GM04503 (cell line): ENCODE measurements around the gene SERINC5.
"Not testable (repeated sequence)": the region's sequence is repeated elsewhere in the genome, so short reads cannot be mapped to it uniquely, and the experiment has no call there.

Experiments
- DNase-seq: peaks from one replicate; pipeline ENCODE4 v3.0.0-alpha.2; 2012; ENCODE audit warnings: low read depth

SERINC5 gene

GRCh38 chr5:80195837-80196400 lies 59.9 kb downstream of the SERINC5 start:
- DNase-seq = no peak

DNA sequence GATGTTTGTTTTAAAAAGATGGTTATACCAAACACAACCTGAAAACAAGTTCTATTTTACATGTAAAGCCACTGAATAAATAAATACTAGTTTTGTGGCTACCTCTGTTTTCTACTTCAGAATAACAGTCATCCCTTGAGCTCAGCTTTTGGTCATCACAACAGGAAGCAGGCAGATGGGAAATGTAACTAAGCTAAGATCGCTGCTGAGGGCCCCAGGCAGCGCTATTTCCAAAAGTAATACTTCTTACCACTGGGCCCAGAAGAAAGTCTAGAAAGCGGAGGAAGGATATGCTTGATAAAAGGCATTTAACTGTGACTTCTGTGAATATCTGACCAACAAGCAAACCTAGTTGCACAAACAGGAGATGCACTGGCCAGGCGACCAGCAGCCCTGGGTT lies 61.4 kb downstream of the SERINC5 start:
- DNase-seq = no peak

- no peak for DNase-seq
These were observed 62.4 kb downstream of the SERINC5 start for GRCh38 chr5:80193401-80193800.

GRCh38 chr5:80192507-80193241 lies 63.2 kb downstream of the SERINC5 start:
- no peak for DNase-seq

DNA sequence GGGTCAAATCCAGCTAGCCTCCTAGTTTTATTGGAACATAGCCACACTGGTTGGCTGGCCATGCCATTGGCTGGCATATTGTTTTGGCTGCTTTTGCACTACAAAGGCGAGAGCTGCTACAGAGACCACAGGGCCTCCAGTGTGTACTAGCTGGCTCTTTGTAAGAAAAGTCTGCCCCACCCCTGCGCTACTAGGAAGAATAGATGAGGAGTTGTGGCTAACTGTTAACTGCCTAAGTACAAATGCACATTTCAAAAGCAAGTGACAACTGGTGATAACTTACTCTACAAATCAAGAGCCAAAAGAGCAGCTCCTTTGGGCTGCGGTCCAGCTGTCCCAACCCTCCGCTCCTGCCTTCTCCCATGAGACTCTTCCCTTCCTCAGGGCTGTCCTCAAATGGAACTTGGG lies 63.9 kb downstream of the SERINC5 start:
- no peak for DNase-seq

DNA sequence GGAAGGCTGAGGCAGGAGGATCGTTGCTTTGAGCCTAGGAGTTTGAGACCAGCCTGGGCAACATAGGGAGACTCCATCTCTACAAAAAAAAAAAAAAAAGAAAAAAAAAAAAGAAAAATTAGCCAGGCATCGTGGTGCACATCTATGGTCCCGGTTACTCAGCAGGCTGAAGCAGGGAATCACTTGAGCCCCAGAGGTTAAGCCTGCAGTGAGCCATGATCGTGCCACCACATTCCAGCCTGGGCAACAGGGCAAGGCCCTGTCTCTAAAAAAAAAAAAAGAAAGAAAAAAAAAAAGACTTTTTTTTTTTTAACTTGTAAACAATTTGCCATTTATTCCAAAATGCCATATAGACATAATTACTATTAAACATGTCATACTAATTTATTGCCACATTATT lies 64.5 kb downstream of the SERINC5 start:
- no peak for DNase-seq

GRCh38 chr5:80190960-80191359 lies 64.9 kb downstream of the SERINC5 start:
- no peak for DNase-seq

DNA sequence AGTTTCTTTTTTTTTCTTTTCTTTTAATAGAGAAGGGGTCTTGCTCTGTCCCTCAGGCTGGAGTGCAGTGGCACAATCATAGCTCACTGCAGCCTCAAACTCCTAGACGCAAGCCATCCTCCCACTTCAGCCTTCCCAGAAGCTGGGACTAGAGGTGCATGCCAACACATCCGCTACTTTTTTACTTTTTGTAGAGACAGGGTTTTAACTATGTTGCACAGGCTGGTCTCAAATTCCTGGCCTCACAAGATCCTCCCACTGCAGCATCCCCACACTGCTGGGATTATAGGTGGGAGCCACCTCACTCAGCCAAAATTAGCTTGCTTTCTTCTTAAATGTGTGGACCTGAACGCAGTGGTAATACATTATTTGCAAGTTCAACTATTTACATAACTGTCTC lies 66.1 kb downstream of the SERINC5 start:
- no peak for DNase-seq

DNA sequence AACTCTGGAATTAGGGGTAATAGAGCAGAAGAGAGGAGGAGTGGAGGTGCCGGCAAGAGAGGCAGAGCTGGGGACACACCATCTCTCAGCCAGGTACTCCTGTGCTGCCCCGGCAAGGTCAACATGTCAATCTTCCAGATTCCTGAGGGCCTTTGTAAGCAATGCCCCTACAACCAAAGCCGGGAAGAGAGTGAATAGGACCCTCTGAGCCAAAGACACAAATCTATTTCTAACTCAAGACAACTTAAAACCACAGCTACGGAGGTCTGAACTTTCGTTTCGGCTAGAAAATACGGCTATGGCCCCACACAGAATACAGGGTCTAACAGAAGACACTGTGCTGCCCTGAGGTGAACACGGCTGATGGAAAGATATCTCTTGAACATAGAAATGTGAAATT lies 66.6 kb downstream of the SERINC5 start:
- DNase-seq = no peak

DNA sequence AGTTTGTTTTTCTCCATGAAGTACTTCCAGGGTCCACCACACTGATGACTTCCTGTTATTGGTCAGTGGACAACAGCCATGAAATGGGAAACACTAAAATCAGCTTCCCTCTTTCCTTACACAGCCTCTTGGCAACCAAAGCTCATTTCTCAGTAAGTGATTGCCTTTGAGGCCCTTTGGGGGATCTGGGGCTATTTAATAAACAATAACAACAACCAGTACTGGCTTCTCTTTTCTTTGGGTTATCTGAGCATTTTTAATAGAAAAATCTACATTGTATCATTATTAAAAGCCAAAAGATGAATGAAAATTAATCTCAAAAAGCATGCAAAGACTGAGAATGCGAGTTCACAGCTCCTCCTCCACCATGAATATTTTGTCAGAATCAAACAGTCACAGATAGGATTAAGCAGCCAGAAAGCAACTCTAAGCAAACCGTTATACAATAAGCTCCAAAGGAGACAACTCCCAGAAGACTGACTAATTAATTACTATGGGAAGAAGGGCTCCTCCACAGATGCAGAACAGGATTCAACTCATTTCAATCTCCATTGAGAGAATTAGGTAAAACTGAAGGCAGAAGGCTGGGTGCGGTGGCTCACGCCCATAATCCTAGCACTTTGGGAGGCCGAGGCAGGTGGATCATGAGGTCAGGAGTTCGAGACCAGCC lies 68.3 kb downstream of the SERINC5 start:
- no peak for DNase-seq

- not testable (repeated sequence) for DNase-seq
These were observed 70.3 kb downstream of the SERINC5 start for GRCh38 chr5:80185535-80185934.

DNA sequence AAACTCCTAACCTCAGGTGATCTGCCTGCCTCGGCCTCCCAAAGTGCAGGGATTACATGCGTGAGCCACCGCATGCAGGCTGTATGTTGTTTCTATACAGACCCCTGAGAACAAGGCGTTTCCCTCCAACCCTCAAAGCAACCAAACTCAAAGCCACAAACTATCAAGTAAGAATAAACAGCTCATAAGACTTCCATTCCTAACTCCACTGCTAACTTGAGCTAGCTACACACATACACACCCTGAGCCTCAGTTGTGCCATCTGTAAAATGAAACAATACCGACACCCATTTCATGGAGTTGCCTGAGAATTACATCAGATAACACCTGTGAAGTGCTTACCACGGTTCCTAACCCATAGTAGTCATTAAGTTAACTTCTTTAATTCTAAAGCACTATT lies 70.8 kb downstream of the SERINC5 start:
- DNase-seq = no peak

DNA sequence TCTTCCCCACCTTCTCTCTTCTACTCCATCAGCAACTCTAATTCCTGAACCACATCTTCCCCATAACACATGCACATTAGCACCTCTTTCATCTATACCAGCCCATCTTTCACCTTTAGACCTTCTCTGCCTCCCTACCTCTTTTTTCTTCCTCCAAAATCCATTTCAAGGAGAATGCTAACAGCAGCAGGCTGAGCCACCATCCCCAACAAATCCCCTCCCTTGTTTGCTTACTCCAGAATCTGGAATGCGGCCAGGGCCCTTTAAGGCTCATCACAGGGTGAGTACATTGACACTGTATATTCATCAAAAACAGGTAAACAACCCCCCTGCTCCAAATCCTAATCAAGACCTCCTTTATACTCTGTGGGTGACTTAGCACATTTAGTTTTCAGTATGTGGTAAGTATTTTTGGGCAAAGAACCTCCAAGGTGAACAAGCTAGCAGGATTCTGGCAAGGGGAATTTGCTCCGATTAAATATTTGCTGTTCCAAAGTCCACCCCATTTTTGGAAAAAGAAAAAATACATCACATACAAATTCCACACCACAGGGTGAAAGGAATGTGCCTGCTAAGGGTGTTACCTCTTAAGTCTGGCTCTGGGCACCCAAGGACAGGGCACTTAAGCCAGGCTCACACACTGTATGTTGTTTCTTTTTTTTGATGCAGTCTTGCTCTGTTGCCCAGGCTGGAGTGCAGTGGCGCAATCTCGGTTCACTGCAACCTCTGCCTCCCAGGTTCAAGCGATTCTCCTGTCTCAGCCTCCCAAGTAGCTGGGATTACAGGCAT lies 71.4 kb downstream of the SERINC5 start:
- no peak for DNase-seq

DNA sequence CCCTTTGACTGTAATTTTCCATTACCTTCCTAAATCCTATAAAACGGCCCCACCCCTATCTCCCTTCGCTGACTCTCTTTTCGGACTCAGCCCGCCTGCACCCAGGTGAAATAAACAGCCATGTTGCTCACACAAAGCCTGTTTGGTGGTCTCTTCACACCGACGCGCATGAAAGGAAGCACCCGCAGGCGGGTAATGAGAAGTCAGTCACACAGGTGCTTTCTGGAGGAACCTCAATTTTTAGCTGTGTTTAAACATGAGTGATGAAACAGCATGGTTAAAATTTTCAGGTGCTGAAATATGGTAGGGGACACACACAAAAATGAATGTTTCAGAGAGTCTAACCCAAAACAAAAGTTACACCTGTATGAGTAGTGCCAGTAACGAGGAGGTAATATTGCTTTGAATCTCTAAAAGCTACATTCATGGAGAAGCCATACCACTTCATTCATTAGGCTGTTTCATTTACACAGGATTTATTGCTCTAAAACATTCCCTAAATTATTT lies 72.1 kb downstream of the SERINC5 start:
- DNase-seq = not testable (repeated sequence)

DNA sequence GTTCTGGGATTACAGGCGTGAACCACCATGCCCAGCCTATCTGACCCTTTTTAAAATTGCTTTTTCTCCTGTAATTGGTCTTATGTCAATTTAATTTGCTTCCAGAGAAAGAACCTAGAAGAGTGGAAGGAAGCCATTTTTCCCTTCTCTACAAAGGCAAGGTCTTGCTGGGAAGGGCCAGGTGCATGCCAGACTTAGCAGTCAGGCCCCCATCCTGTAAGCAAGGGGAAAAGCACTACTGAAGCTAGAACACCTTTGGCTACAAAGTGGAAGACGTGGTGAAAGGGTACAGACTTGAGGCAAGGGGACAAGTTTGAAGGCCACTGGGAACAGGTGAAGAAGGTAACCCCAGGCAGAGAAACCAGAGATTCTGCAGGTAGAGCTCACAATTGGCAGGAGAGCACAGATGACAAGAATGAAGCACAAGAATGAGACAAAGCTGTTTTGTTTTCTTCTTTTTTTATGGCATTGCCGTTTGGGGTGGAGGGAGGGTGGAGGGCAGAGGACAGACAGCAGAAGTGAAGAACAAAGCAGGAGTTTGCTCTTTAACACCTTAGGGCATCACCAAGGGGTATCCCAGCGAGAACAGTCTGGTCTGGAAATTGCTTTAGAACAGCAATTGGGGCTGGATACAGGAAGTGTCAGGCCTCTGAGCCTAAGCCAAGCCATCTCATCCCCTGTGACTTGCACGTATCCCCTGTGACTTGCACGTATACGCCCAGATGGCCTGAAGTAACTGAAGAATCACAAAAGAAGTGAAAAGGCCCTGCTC lies 72.9 kb downstream of the SERINC5 start:
- no peak for DNase-seq

DNA sequence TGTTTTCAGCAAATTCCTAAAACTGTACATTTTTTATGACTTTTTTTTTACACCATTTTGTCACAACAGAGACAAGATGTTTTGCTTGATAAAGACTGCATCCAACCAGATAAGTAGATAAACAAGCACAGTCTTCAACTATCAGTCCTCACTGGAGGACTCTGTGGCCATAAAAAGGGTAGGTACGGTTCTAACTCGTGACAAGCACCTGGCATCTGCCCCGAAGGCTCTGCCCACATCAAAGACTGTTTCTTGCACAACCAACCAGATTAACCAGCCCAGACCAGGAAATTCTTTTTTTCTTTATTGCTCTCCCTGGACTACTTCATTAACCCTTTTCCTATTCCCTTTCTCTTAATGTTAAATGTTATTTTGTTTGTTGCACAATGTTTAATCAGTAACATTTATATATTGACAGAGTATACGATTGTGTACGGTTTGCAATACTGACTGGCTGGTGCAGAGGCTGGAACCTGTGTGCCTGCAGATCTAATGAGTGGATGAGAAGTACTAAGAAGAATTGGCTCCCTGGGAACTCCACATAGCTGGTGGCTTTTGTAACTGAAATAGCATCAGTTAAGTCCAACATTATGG lies 74.1 kb downstream of the SERINC5 start:
- no peak for DNase-seq

GRCh38 chr5:80177236-80177635 lies 78.6 kb downstream of the SERINC5 start:
- DNase-seq = no peak

DNA sequence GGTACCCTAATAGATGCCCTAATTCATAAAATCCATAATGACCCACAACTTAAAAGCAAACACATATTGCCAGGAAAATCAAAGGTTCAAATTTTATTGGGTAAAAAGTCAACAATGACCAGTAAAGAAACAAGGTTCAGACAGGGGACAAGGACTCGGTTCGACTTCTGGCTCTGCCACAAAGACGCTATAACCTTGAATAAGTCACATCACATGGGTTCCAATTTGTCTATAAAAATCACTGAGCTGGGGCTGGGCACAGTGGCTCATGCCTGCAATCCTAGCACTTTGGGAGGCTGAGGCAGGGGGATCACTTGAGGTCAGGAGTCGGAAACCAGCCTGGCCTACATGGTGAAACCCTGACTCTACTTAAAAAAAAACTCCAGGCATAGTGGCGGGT lies 80.5 kb downstream of the SERINC5 start:
- DNase-seq = no peak

DNA sequence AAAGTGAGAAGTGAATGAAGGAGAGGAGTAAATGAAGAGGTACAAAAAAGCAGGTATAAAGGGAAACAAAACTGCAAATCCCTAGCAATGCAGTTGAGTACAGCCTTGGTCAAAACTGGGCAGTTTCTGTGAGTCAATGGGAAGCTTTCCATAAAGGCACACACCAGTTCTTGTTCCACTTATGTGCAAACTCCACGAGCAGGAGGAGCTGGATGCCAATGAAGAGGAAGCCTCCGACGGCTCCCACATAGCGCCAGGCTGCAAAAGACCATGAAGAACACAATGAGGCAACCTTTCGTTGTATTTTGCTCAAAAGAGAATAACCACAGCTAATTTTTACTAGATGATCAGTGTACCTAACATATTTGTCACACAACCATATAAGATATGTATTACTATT lies 81.1 kb downstream of the SERINC5 start:
- DNase-seq = no peak

DNA sequence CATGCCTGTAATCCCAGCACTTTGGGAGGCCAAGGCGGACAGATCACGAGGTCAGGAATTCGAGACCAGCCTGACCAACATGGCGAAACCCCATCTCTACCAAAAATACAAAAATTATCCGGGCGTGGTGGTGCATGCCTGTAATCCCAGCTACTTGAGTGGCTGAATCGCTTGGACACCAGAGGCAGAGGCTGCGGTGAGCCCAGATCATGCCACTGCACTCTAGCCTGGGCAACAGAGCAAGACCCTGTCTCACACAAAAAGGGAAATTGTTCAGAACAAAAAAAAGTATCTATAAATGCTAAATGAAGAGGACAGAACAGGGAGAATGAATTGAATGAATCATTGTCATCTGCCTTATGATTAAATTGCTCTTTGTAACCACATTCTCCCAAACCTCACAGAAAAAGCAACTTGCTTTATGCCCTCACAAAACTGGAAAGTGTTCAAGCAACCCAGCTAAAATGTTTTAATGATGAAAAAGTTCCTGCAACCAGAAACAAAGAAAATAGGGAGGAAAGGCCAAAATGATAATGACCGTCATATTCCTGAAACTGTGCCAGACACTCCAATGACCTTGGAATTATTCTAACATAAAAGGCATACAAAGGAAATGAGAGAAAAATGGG lies 83.7 kb downstream of the SERINC5 start:
- no peak for DNase-seq

DNA sequence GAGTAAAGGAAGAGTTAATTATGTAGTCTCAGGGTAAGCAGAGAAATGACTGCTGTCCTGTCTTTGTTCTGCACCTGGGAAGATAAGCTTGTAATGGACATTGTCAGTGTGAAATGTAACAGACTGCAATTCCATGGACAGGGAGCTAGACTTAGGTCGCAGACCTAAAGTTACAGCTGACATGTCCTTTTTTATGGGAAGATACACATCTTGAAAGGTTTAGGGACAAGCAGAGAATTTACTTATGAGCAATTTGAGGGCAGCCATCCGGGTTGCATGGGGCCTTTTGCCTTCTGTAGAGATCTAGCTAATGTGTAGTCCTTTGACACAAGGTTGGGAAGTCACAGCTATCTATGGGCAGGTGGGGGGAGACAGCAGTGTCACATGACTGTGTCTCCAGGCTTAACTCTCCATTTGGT lies 85.7 kb downstream of the SERINC5 start:
- no peak for DNase-seq
